H9 (cell line): Measurements from ENCODE around the gene TM9SF4. TPM values are rescaled to one million over a fixed set of nuclear protein-coding genes. Genes with fewer than 3 reads are reported as not detected.

Experiments used
- DNase-seq: peaks from one replicate; pipeline ENCODE4 v3.0.0-alpha.2; 2017
- H2AFZ ChIP-seq: one replicate; pipeline ENCODE4 v1.6.1; 2013; ENCODE audit warnings: mild to moderate bottlenecking, low read length, control low read depth, moderate library complexity
- H2AK5ac ChIP-seq: 2 replicates; pipeline ENCODE4 v1.6.1; 2013; ENCODE audit warnings: low read length, control low read depth, mixed read lengths; ENCODE audit not compliant: insufficient read length
- H2BK120ac ChIP-seq: one replicate; pipeline ENCODE4 v1.6.1; 2013; ENCODE audit warnings: low read depth, mild to moderate bottlenecking, low read length, control low read depth, inconsistent platforms; ENCODE audit not compliant: poor library complexity, severe bottlenecking
- H2BK12ac ChIP-seq: 2 replicates; pipeline ENCODE4 v1.6.1; 2013; ENCODE audit warnings: low read length, control low read depth, mixed read lengths, low read depth; ENCODE audit not compliant: insufficient read length
- H2BK15ac ChIP-seq: 2 replicates; pipeline ENCODE4 v1.6.1; 2013; ENCODE audit warnings: low read depth, low read length, control low read depth
- H2BK20ac ChIP-seq: one replicate; pipeline ENCODE4 v1.6.1; 2013; ENCODE audit warnings: low read depth, mild to moderate bottlenecking, low read length, control low read depth, inconsistent platforms; ENCODE audit not compliant: poor library complexity, severe bottlenecking
- H2BK5ac ChIP-seq: 2 replicates; pipeline ENCODE4 v1.6.1; 2013; ENCODE audit warnings: low read length, control low read depth, mixed read lengths; ENCODE audit not compliant: insufficient read length
- H3K14ac ChIP-seq: 2 replicates; pipeline ENCODE4 v1.6.1; 2013; ENCODE audit warnings: low read length, control low read depth; ENCODE audit not compliant: insufficient read depth
- H3K18ac ChIP-seq: 2 replicates; pipeline ENCODE4 v1.6.1; 2013; ENCODE audit warnings: low read depth, mild to moderate bottlenecking, mixed read lengths, low read length, control low read depth; ENCODE audit not compliant: insufficient read length
- H3K23ac ChIP-seq: 2 replicates; pipeline ENCODE4 v1.6.1; 2013; ENCODE audit warnings: low read length, control low read depth, mixed read lengths, low read depth; ENCODE audit not compliant: insufficient read length
- H3K23me2 ChIP-seq: 2 replicates; pipeline ENCODE4 v1.6.1; 2013; ENCODE audit warnings: low read depth, mild to moderate bottlenecking, mixed read lengths, low read length, control low read depth; ENCODE audit not compliant: insufficient read length, poor library complexity, severe bottlenecking
- H3K27ac ChIP-seq: 2 replicates; pipeline ENCODE4 v1.5.1; 2013; ENCODE audit warnings: low read length, control low read depth, mixed read lengths, low read depth; ENCODE audit not compliant: insufficient read length
- H3K27me3 ChIP-seq: 2 replicates; pipeline ENCODE4 v1.6.1; 2013; ENCODE audit warnings: low read length, control low read depth, inconsistent platforms; ENCODE audit not compliant: insufficient read depth
- H3K4ac ChIP-seq: 2 replicates; pipeline ENCODE4 v1.6.1; 2013; ENCODE audit warnings: low read depth, mild to moderate bottlenecking, control low read depth, inconsistent platforms, low read length, moderate library complexity
- H3K4me1 ChIP-seq: 2 replicates; pipeline ENCODE4 v1.6.1; 2013; ENCODE audit warnings: low read length, control low read depth, inconsistent platforms; ENCODE audit not compliant: insufficient read depth
- H3K4me2 ChIP-seq: 2 replicates; pipeline ENCODE4 v1.6.1; 2013; ENCODE audit warnings: low read length, control low read depth, mixed read lengths; ENCODE audit not compliant: insufficient read length, insufficient read depth
- H3K56ac ChIP-seq: 2 replicates; pipeline ENCODE4 v1.6.1; 2013; ENCODE audit warnings: low read depth, mild to moderate bottlenecking, mixed read lengths, low read length, control low read depth; ENCODE audit not compliant: insufficient read length
- H3K79me1 ChIP-seq: 2 replicates; pipeline ENCODE4 v1.6.1; 2013; ENCODE audit warnings: low read depth, mild to moderate bottlenecking, moderate library complexity, low read length, control low read depth, inconsistent platforms; ENCODE audit not compliant: insufficient read depth, poor library complexity, severe bottlenecking
- H3K79me2 ChIP-seq: 2 replicates; pipeline ENCODE4 v1.6.1; 2013; ENCODE audit warnings: low read length, control low read depth, inconsistent platforms; ENCODE audit not compliant: insufficient read depth
- H3K9ac ChIP-seq: 2 replicates; pipeline ENCODE4 v1.6.1; 2013; ENCODE audit warnings: low read length, control low read depth, mixed read lengths; ENCODE audit not compliant: insufficient read length; ENCODE audit errors: extremely low read depth
- H3K9me3 ChIP-seq: one replicate; pipeline ENCODE4 v1.6.1; 2013; ENCODE audit warnings: low read depth, low read length, inconsistent platforms; ENCODE audit not compliant: control insufficient read depth
- H3T11ph ChIP-seq: one replicate; pipeline ENCODE4 v1.6.1; 2013; ENCODE audit warnings: mild to moderate bottlenecking, low read length, control low read depth, inconsistent platforms
- H4K20me1 ChIP-seq: one replicate; pipeline ENCODE4 v1.6.1; 2013; ENCODE audit not compliant: control insufficient read depth, insufficient read length, insufficient read depth
- H4K5ac ChIP-seq: 2 replicates; pipeline ENCODE4 v1.6.1; 2013; ENCODE audit warnings: low read depth, mild to moderate bottlenecking, mixed read lengths, low read length, control low read depth; ENCODE audit not compliant: insufficient read length
- H4K8ac ChIP-seq: replicated peaks from 2 replicates; pipeline ENCODE4 v1.6.1; 2013; ENCODE audit warnings: low read length, control low read depth, mixed read lengths, low read depth; ENCODE audit not compliant: insufficient read length
- H4K91ac ChIP-seq: 2 replicates; pipeline ENCODE4 v1.6.1; 2013; ENCODE audit warnings: low read depth, mild to moderate bottlenecking, moderate library complexity, mixed read lengths, low read length, control low read depth; ENCODE audit not compliant: insufficient read length
- H3K27ac Mint-ChIP-seq, 3 experiments: 2 replicates in 2 of 3; 3 replicates in 1 of 3; pipeline ENCODE4 v1.8.0; 2020 to 2021; ENCODE audit warnings: mixed read lengths in 3 of 3, mild to moderate bottlenecking in 1 of 3, moderate library complexity in 1 of 3
- H3K27me3 Mint-ChIP-seq: 2 replicates; pipeline ENCODE4 v1.8.0; 2021; ENCODE audit warnings: low read depth, mild to moderate bottlenecking, moderate library complexity, mixed read lengths
- H3K36me3 Mint-ChIP-seq, 3 experiments: 2 replicates in 2 of 3; 3 replicates in 1 of 3; pipeline ENCODE4 v1.8.0; 2020 to 2021; ENCODE audit warnings: low read depth in 3 of 3, mixed read lengths in 3 of 3; ENCODE audit not compliant: insufficient read depth in 1 of 3
- H3K4me1 Mint-ChIP-seq, 2 experiments: 2 replicates each; pipeline ENCODE4 v1.8.0; 2020; ENCODE audit warnings: mixed read lengths in 2 of 2
- H3K4me3 Mint-ChIP-seq, 2 experiments: 2 replicates in 1 of 2; 3 replicates in 1 of 2; pipeline ENCODE4 v1.8.0; 2020 to 2021; ENCODE audit warnings: mild to moderate bottlenecking in 2 of 2, mixed read lengths in 2 of 2, moderate library complexity in 1 of 2
- H3K9me3 Mint-ChIP-seq, 2 experiments: 2 replicates in 1 of 2; 3 replicates in 1 of 2; pipeline ENCODE4 v1.8.0; 2020; ENCODE audit warnings: mild to moderate bottlenecking in 2 of 2, mixed read lengths in 2 of 2, moderate library complexity in 1 of 2
- CTCF ChIP-seq: fragments of 200-600 bp; sonication (generic); conservative IDR thresholded peaks from 3 replicates; pipeline ENCODE4 v1.8.0; 2021; ENCODE audit warnings: antibody characterized with exemption, mild to moderate bottlenecking
- WGBS: extraction: QIAGEN DNeasy Blood & Tissue Kit; methylation state at CpG from one replicate; pipeline ENCODE4 v1.1.7; 2013; ENCODE audit warnings: missing lambda C conversion rate, low lambda C conversion rate, mixed read lengths; ENCODE audit not compliant: insufficient read length; ENCODE audit errors: extremely low coverage; 5-methylcytosine and 5-hydroxymethylcytosine counted together
- total RNA-seq: library from RNA; stranded (reverse); gene quantifications from 2 replicates; pipeline ENCODE4 v1.2.1, GENCODE V29; 2021

The TM9SF4 gene
- total RNA-seq, 1 experiment from 2014 or later: 62.3 TPM

DNA sequence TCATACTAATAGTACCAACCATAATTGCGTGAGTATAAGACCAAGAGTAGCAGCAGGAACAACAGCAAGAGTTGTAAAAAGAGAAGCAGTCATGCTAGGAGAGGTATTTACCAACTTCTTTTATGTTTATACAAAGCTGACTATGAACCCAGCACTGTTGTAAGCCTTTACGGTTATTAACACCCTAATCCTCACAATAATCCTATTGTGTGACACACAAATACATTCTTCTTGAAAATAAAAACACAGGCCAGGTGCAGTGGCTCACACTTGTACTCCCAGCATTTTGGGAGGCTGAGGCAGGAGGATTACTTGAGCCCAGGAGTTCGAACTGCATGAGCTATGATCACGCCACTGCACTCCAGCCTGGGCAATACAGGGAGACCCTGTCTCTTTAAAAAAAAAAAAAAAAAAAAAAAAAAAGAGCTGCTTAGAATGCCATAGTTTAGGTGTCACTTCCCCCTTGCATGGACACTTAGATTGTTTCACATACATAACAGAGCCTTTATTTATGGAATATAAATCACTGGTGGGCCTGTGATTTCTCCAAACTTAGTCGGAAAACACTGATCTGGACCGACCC lies 37.3 kb upstream of the TM9SF4 start:
- H3K4me1 ChIP-seq: no peaks in the 10 kb centered on the region
- no peak for DNase-seq
- no peaks in the 10 kb centered on the region for H3K9me3 ChIP-seq
- no peak overlapping the region for H4K5ac ChIP-seq
- no peaks in the 10 kb centered on the region for H3K79me1 ChIP-seq
- peaks cover 18% of the 10 kb centered on the region for H3K27me3 Mint-ChIP-seq
- no CpG with 5 or more reads among the region's 6 CpGs for WGBS
- no peaks in the 10 kb centered on the region for H3K27me3 ChIP-seq
- no peak overlapping the region for H2BK20ac ChIP-seq
- H3K9me3 Mint-ChIP-seq: no peaks in the 10 kb centered on the region
- no peak overlapping the region for H4K91ac ChIP-seq
- no peaks in the 10 kb centered on the region for H3K79me2 ChIP-seq
- H3K27ac ChIP-seq: no peak overlapping the region
- H2AK5ac ChIP-seq: no peak overlapping the region
- H4K20me1 ChIP-seq: no peaks in the 10 kb centered on the region
- no peak overlapping the region for H2BK120ac ChIP-seq
- H3K18ac ChIP-seq: no peak overlapping the region
- H3K9ac ChIP-seq: no peak overlapping the region
- H4K8ac ChIP-seq: no peak overlapping the region
- TF ChIP-seq CTCF: no peak
- H2BK15ac ChIP-seq: no peak overlapping the region
- no peak overlapping the region for H2BK12ac ChIP-seq
- H3K14ac ChIP-seq: no peak overlapping the region
- peaks cover 9 to 23% of the 10 kb centered on the region in 2 experiments; a peak in 3 of 4 replicates for H3K4me1 Mint-ChIP-seq
- H3K27ac Mint-ChIP-seq: peak overlapping the region in 1 of 3 experiments; percentile 23; a peak in 1 of 7 replicates
- H3K23ac ChIP-seq: no peak overlapping the region
- no peak overlapping the region for H3K4me2 ChIP-seq
- H3K56ac ChIP-seq: no peak overlapping the region
- H2BK5ac ChIP-seq: no peak overlapping the region
- H3K23me2 ChIP-seq: no peaks in the 10 kb centered on the region
- no peak overlapping the region for H3T11ph ChIP-seq
- H3K4ac ChIP-seq: no peak overlapping the region
- no peak overlapping the region for H3K4me3 Mint-ChIP-seq
- no peak overlapping the region for H2AFZ ChIP-seq
- H3K36me3 Mint-ChIP-seq: no peaks in the 10 kb centered on the region; a peak in 1 of 7 replicates
